H9 (cell line): ENCODE results near the gene LARP1. TPM values are rescaled to one million over a fixed set of nuclear protein-coding genes. Genes with fewer than 3 reads are reported as not detected.
A peak's percentile ranks its signal among the peaks of the same experiment; 100 is the strongest.

Source experiments
- DNase-seq: peaks from one replicate; pipeline ENCODE4 v3.0.0-alpha.2; 2017
- H2AFZ ChIP-seq: one replicate; pipeline ENCODE4 v1.6.1; 2013; ENCODE audit warnings: mild to moderate bottlenecking, low read length, control low read depth, moderate library complexity
- H2AK5ac ChIP-seq: 2 replicates; pipeline ENCODE4 v1.6.1; 2013; ENCODE audit warnings: low read length, control low read depth, mixed read lengths; ENCODE audit not compliant: insufficient read length
- H2BK120ac ChIP-seq: one replicate; pipeline ENCODE4 v1.6.1; 2013; ENCODE audit warnings: low read depth, mild to moderate bottlenecking, low read length, control low read depth, inconsistent platforms; ENCODE audit not compliant: poor library complexity, severe bottlenecking
- H2BK12ac ChIP-seq: 2 replicates; pipeline ENCODE4 v1.6.1; 2013; ENCODE audit warnings: low read length, control low read depth, mixed read lengths, low read depth; ENCODE audit not compliant: insufficient read length
- H2BK15ac ChIP-seq: 2 replicates; pipeline ENCODE4 v1.6.1; 2013; ENCODE audit warnings: low read depth, low read length, control low read depth
- H2BK20ac ChIP-seq: one replicate; pipeline ENCODE4 v1.6.1; 2013; ENCODE audit warnings: low read depth, mild to moderate bottlenecking, low read length, control low read depth, inconsistent platforms; ENCODE audit not compliant: poor library complexity, severe bottlenecking
- H2BK5ac ChIP-seq: 2 replicates; pipeline ENCODE4 v1.6.1; 2013; ENCODE audit warnings: low read length, control low read depth, mixed read lengths; ENCODE audit not compliant: insufficient read length
- H3K14ac ChIP-seq: 2 replicates; pipeline ENCODE4 v1.6.1; 2013; ENCODE audit warnings: low read length, control low read depth; ENCODE audit not compliant: insufficient read depth
- H3K18ac ChIP-seq: 2 replicates; pipeline ENCODE4 v1.6.1; 2013; ENCODE audit warnings: low read depth, mild to moderate bottlenecking, mixed read lengths, low read length, control low read depth; ENCODE audit not compliant: insufficient read length
- H3K23ac ChIP-seq: 2 replicates; pipeline ENCODE4 v1.6.1; 2013; ENCODE audit warnings: low read length, control low read depth, mixed read lengths, low read depth; ENCODE audit not compliant: insufficient read length
- H3K23me2 ChIP-seq: 2 replicates; pipeline ENCODE4 v1.6.1; 2013; ENCODE audit warnings: low read depth, mild to moderate bottlenecking, mixed read lengths, low read length, control low read depth; ENCODE audit not compliant: insufficient read length, poor library complexity, severe bottlenecking
- H3K27ac ChIP-seq: 2 replicates; pipeline ENCODE4 v1.5.1; 2013; ENCODE audit warnings: low read length, control low read depth, mixed read lengths, low read depth; ENCODE audit not compliant: insufficient read length
- H3K27me3 ChIP-seq: 2 replicates; pipeline ENCODE4 v1.6.1; 2013; ENCODE audit warnings: low read length, control low read depth, inconsistent platforms; ENCODE audit not compliant: insufficient read depth
- H3K4ac ChIP-seq: 2 replicates; pipeline ENCODE4 v1.6.1; 2013; ENCODE audit warnings: low read depth, mild to moderate bottlenecking, control low read depth, inconsistent platforms, low read length, moderate library complexity
- H3K4me1 ChIP-seq: 2 replicates; pipeline ENCODE4 v1.6.1; 2013; ENCODE audit warnings: low read length, control low read depth, inconsistent platforms; ENCODE audit not compliant: insufficient read depth
- H3K4me2 ChIP-seq: 2 replicates; pipeline ENCODE4 v1.6.1; 2013; ENCODE audit warnings: low read length, control low read depth, mixed read lengths; ENCODE audit not compliant: insufficient read length, insufficient read depth
- H3K56ac ChIP-seq: 2 replicates; pipeline ENCODE4 v1.6.1; 2013; ENCODE audit warnings: low read depth, mild to moderate bottlenecking, mixed read lengths, low read length, control low read depth; ENCODE audit not compliant: insufficient read length
- H3K79me1 ChIP-seq: 2 replicates; pipeline ENCODE4 v1.6.1; 2013; ENCODE audit warnings: low read depth, mild to moderate bottlenecking, moderate library complexity, low read length, control low read depth, inconsistent platforms; ENCODE audit not compliant: insufficient read depth, poor library complexity, severe bottlenecking
- H3K79me2 ChIP-seq: 2 replicates; pipeline ENCODE4 v1.6.1; 2013; ENCODE audit warnings: low read length, control low read depth, inconsistent platforms; ENCODE audit not compliant: insufficient read depth
- H3K9ac ChIP-seq: 2 replicates; pipeline ENCODE4 v1.6.1; 2013; ENCODE audit warnings: low read length, control low read depth, mixed read lengths; ENCODE audit not compliant: insufficient read length; ENCODE audit errors: extremely low read depth
- H3K9me3 ChIP-seq: one replicate; pipeline ENCODE4 v1.6.1; 2013; ENCODE audit warnings: low read depth, low read length, inconsistent platforms; ENCODE audit not compliant: control insufficient read depth
- H3T11ph ChIP-seq: one replicate; pipeline ENCODE4 v1.6.1; 2013; ENCODE audit warnings: mild to moderate bottlenecking, low read length, control low read depth, inconsistent platforms
- H4K20me1 ChIP-seq: one replicate; pipeline ENCODE4 v1.6.1; 2013; ENCODE audit not compliant: control insufficient read depth, insufficient read length, insufficient read depth
- H4K5ac ChIP-seq: 2 replicates; pipeline ENCODE4 v1.6.1; 2013; ENCODE audit warnings: low read depth, mild to moderate bottlenecking, mixed read lengths, low read length, control low read depth; ENCODE audit not compliant: insufficient read length
- H4K8ac ChIP-seq: replicated peaks from 2 replicates; pipeline ENCODE4 v1.6.1; 2013; ENCODE audit warnings: low read length, control low read depth, mixed read lengths, low read depth; ENCODE audit not compliant: insufficient read length
- H4K91ac ChIP-seq: 2 replicates; pipeline ENCODE4 v1.6.1; 2013; ENCODE audit warnings: low read depth, mild to moderate bottlenecking, moderate library complexity, mixed read lengths, low read length, control low read depth; ENCODE audit not compliant: insufficient read length
- H3K27ac Mint-ChIP-seq, 3 experiments: 2 replicates in 2 of 3; 3 replicates in 1 of 3; pipeline ENCODE4 v1.8.0; 2020 to 2021; ENCODE audit warnings: mixed read lengths in 3 of 3, mild to moderate bottlenecking in 1 of 3, moderate library complexity in 1 of 3
- H3K27me3 Mint-ChIP-seq: 2 replicates; pipeline ENCODE4 v1.8.0; 2021; ENCODE audit warnings: low read depth, mild to moderate bottlenecking, moderate library complexity, mixed read lengths
- H3K36me3 Mint-ChIP-seq, 3 experiments: 2 replicates in 2 of 3; 3 replicates in 1 of 3; pipeline ENCODE4 v1.8.0; 2020 to 2021; ENCODE audit warnings: low read depth in 3 of 3, mixed read lengths in 3 of 3; ENCODE audit not compliant: insufficient read depth in 1 of 3
- H3K4me1 Mint-ChIP-seq, 2 experiments: 2 replicates each; pipeline ENCODE4 v1.8.0; 2020; ENCODE audit warnings: mixed read lengths in 2 of 2
- H3K4me3 Mint-ChIP-seq, 2 experiments: 2 replicates in 1 of 2; 3 replicates in 1 of 2; pipeline ENCODE4 v1.8.0; 2020 to 2021; ENCODE audit warnings: mild to moderate bottlenecking in 2 of 2, mixed read lengths in 2 of 2, moderate library complexity in 1 of 2
- H3K9me3 Mint-ChIP-seq, 2 experiments: 2 replicates in 1 of 2; 3 replicates in 1 of 2; pipeline ENCODE4 v1.8.0; 2020; ENCODE audit warnings: mild to moderate bottlenecking in 2 of 2, mixed read lengths in 2 of 2, moderate library complexity in 1 of 2
- CTCF ChIP-seq: fragments of 200-600 bp; sonication (generic); conservative IDR thresholded peaks from 3 replicates; pipeline ENCODE4 v1.8.0; 2021; ENCODE audit warnings: antibody characterized with exemption, mild to moderate bottlenecking
- WGBS: extraction: QIAGEN DNeasy Blood & Tissue Kit; methylation state at CpG from one replicate; pipeline ENCODE4 v1.1.7; 2013; ENCODE audit warnings: missing lambda C conversion rate, low lambda C conversion rate, mixed read lengths; ENCODE audit not compliant: insufficient read length; ENCODE audit errors: extremely low coverage; 5-methylcytosine and 5-hydroxymethylcytosine counted together
- total RNA-seq: library from RNA; stranded (reverse); gene quantifications from 2 replicates; pipeline ENCODE4 v1.2.1, GENCODE V29; 2021

Gene LARP1
- total RNA-seq, 1 experiment from 2014 or later = 405 TPM

GRCh38 chr5:154709368-154710305 is 45.5 kb upstream of the LARP1 start:
- no peaks in the 10 kb centered on the region for H3K9me3 Mint-ChIP-seq
- no CpG with 5 or more reads among the region's 15 CpGs for WGBS
- H3K4me3 Mint-ChIP-seq = no peak overlapping the region

More at GRCh38 chr5:154709368-154710305, 45.5 kb upstream of the LARP1 start:
- Histone ChIP-seq H4K5ac (no peak overlapping the region), H4K20me1 (no peaks in the 10 kb centered on the region), H2BK15ac (no peak overlapping the region), H4K91ac (no peak overlapping the region), H3K27me3 (no peaks in the 10 kb centered on the region), H2BK120ac (no peak overlapping the region), H3K23me2 (no peaks in the 10 kb centered on the region), H3K4me2 (no peak overlapping the region), H3K27ac (no peak overlapping the region), H3K4ac (no peak overlapping the region), H2BK20ac (no peak overlapping the region), H3K56ac (no peak overlapping the region), H3K23ac (no peak overlapping the region), H3K9me3 (no peaks in the 10 kb centered on the region), H3K14ac (no peak overlapping the region), H3K18ac (no peak overlapping the region), H3K9ac (no peak overlapping the region), H2AK5ac (no peak overlapping the region), H3K4me1 (peaks cover 6% of the 10 kb centered on the region; the same call in 1 of the 2 replicates), H2BK12ac (no peak overlapping the region), H3K79me2 (no peaks in the 10 kb centered on the region), H2AFZ (no peak overlapping the region), H3T11ph (no peak overlapping the region), H3K79me1 (no peaks in the 10 kb centered on the region), H4K8ac (no peak overlapping the region), H2BK5ac (no peak overlapping the region)
- Mint-ChIP-seq H3K27me3 (no peaks in the 10 kb centered on the region), H3K36me3 (no peaks in the 10 kb centered on the region), H3K4me1 (peaks cover 56 to 57% of the 10 kb centered on the region in 2 experiments), H3K27ac (peak overlapping the region in 2 of 3 experiments; percentile 26 to 82; a peak in 1 of 7 replicates)
- DNase-seq = no peak
- no peak for TF ChIP-seq CTCF
